VCaP (cell line): Measurements from ENCODE around the gene EHD1.

Experiments
- H3K27ac ChIP-seq: fragments of 450-650 bp; 2 replicates; pipeline ENCODE4 v1.5.1; 2017
- TF ChIP-seq, protein P1 (sequence below): fragments of 450-650 bp; conservative IDR thresholded peaks from 2 replicates; pipeline ENCODE4 v1.5.1; 2017; ENCODE audit warnings: mild to moderate bottlenecking, moderate library complexity

Gene EHD1

DNA sequence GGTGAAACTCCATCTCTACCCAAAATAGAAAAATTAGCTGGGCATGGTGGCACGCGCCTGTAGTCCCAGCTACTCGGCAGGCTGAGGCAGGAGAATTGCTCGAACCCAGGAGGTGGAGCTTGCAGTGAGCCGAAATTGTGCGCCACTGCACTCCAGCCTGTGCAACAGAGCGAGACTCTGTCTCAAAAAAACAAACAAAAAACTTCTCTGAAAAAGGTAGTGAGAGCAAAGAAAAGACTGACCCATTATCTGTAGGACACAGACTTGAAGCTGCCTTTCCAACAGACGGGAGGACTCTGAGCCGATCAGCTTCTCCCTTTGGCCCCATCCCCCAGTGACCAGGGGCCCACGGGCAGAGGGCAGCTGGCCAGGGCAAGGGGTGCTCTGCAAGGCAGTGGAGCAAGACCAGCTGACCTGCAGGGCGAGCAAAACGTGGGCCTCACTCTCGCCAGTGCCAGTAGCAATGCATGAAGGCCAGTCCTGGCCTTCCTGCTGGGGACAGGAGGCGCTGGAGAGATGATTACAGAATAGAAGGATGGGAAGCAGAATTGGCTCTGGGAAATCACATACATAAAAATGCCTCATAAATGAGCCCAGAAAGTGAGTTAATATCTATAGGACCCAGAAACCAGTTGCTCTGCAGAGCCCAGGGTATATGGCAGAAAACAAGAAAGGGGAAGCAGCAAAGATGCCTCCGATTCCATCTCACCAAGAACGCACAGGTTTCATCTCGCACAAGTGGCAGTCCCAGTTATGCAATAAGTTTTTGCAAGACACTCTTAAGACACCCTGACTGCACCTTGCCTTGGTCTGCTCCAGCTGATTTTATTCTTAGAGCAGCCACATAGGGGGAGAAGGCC lies 2.8 kb downstream of the EHD1 start:
- TF ChIP-seq, protein P1, sequence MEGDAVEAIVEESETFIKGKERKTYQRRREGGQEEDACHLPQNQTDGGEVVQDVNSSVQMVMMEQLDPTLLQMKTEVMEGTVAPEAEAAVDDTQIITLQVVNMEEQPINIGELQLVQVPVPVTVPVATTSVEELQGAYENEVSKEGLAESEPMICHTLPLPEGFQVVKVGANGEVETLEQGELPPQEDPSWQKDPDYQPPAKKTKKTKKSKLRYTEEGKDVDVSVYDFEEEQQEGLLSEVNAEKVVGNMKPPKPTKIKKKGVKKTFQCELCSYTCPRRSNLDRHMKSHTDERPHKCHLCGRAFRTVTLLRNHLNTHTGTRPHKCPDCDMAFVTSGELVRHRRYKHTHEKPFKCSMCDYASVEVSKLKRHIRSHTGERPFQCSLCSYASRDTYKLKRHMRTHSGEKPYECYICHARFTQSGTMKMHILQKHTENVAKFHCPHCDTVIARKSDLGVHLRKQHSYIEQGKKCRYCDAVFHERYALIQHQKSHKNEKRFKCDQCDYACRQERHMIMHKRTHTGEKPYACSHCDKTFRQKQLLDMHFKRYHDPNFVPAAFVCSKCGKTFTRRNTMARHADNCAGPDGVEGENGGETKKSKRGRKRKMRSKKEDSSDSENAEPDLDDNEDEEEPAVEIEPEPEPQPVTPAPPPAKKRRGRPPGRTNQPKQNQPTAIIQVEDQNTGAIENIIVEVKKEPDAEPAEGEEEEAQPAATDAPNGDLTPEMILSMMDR, result no peak
- peak overlapping the region; percentile 94; the same call in 1 of the 2 replicates for H3K27ac ChIP-seq

DNA sequence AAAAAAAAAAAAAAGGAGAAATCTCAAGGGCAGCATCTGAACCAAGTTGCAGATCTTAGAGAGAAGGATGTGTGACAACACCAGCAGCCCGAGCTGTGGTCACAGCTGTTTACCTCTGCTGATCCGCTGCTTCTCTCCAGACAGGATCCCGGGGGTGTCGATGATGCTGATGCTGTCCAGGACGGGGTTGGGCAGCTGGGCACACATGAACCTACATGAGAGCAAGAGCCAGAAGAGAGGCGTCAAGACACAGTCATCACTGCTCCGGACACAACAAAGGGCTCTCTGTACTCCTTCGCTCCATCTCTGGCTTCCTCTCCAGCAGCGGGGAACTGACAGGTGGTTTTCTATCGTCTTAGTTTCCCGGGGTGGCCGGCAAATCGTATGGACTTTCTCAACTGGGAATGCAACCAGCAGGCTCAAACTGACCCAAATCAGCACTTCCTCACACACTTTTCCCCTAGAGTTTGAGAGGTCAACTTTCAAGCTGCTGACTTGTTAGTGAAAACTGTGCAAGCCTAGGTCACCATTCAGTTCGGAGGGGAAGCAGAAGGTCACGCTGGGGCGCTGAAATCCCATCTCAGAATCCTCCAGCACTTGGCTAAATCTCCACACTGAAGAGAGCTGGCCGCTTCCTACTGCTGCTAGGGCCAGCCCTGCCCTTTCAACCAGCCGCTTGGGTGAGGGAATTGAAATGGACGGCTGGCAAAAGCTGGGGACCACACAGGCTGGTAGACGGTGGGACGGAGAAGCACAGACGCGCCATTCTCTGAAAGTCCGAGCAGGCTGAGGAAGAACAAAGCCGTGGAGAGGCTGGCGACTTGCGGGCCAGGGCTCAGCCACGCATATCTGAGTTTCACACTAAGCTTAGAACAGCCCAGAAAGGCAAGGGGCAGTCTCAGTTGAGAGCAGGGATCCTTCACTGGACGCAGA lies 3.8 kb downstream of the EHD1 start:
- TF ChIP-seq, protein P1, result no peak
- H3K27ac ChIP-seq, result no peak overlapping the region; the same call in 1 of the 2 replicates

GRCh38 chr11:64872790-64873488 lies 5.5 kb downstream of the EHD1 start:
- no peak overlapping the region for H3K27ac ChIP-seq
- TF ChIP-seq, protein P1, result no peak

DNA sequence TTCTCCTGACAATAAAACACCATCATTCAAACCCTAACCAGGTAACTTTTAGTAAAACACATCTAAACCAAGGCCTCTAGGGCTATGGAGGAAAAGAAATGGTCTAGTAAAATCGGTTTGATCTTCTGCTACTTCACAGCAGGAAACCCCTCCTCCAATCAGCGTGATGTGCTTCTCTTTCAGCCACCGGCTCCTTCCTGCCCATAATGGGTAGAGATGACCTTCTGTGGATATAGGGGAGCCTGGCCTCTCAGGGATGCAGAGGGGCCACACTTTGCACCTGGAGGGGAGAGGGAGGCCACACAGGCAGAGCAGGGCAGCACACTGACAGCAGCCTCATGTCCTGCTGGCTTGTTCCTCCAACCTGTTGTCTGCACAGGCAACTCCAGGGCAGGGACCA lies 6.9 kb downstream of the EHD1 start:
- H3K27ac ChIP-seq, result no peak overlapping the region
- TF ChIP-seq, protein P1, result no peak

DNA sequence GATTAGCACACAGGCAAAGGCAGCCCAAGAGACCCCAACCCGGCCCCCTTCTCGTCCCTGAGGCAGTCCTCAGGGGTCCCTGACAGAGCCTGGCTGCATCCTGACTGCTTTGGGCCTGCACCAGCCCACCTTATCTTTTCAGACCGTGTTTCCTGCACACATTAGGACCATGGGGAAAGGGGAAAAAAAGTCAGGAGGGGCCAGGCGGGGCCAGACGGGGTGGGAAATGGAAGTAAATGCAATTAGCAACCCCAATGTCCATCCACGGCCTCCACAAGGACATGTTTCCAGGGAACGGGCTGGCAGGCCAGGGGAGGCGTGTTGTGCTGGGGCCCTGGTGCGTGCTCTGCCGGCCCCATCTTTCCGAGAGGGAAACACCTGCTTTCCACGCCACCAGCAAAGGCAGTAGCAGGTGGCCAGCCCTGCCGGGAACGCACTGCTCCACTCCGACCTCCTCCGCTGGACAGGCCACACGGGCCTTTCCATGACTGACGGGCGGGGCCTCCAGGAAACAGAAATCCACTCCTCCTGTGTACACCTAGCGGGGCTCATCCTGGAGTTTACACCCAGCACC lies 7.4 kb downstream of the EHD1 start:
- TF ChIP-seq, protein P1, result no peak
- H3K27ac ChIP-seq, result no peak overlapping the region

DNA sequence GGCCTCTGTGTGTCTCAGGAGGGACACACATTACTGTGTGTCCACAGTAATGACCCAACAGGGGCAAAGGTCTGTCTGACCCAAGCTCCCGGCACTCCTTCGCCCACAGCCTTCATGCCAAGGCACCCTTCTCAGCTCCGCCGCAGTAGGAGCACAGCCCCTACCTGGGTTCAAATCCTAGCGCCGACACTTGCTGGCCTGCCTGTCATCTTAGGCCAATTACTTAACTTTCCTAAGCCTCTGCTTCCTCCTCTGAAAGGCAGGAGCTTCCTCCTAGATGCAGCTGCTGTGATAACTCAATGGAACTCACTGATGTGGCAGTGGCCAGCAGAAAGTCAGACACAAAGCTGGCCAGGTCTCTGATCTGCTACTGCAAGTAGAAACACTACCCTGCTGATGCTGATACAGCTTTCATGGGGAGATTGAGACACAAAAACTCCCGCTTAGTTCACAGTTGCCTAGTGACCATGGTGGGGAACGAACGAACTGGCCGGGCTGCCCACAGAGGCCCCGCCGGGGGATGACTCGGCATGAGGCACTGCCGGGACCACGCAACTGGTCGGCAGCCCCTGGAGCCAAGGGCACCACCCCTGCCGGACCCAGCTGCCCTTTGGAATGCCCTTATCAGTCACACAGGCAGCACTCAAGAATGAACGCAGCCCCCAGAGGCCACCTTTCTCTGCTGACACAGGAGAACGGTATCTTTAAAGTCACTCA lies 8.1 kb downstream of the EHD1 start:
- TF ChIP-seq, protein P1, result no peak
- no peak overlapping the region for H3K27ac ChIP-seq
